Endothelial cell of umbilical vein (primary cell): ENCODE measurements around the gene IFI27L2. TPM values are rescaled to one million over a fixed set of nuclear protein-coding genes. Genes with fewer than 3 reads are reported as not detected.

Experiments used
- BruUV-seq: library from RNA; stranded (reverse); fragments of 400-500 nt; replicated peaks from 2 replicates; lab custom pipeline; 2021; lab: Mats Ljungman, UMichigan
- CTCF ChIA-PET: fragments of 300-600, 350-600 bp; sonication (Branson Sonifier 250); formaldehyde crosslinking; loops from one replicate; lab custom pipeline; 2021; ENCODE audit warnings: antibody characterized with exemption, inconsistent platforms; lab: Charles Lee
- POLR2A ChIA-PET: fragments of 300-600, 350-600 bp; sonication (Branson Sonifier 250); formaldehyde crosslinking; loops from one replicate; lab custom pipeline; 2021; ENCODE audit warnings: antibody characterized with exemption, inconsistent platforms; lab: Charles Lee
- DNase-seq: peaks from one replicate; pipeline ENCODE4 v3.0.0-alpha.2; 2011; ENCODE audit warnings: low read depth, low spot score
- FAIRE-seq: peaks from 2 replicates; lab custom pipeline; 2011; peaks lifted over from hg19 to GRCh38; lab: Jason Lieb, UNC
- H2AFZ ChIP-seq: 2 replicates; pipeline ENCODE4 v1.6.0; 2012; ENCODE audit warnings: low read depth, low read length, control low read depth, inconsistent platforms
- H3K27ac ChIP-seq: 2 replicates; pipeline ENCODE4 v1.5.1; 2011; ENCODE audit warnings: low read depth, mild to moderate bottlenecking, control low read depth, low read length, moderate library complexity; ENCODE audit not compliant: insufficient read depth
- H3K27me3 ChIP-seq, 2 experiments: 2 replicates each; pipeline versions ENCODE4 v1.6.0 to v1.6.1; 2011; ENCODE audit warnings: low read length in 2 of 2, mixed read lengths in 1 of 2; ENCODE audit not compliant: control insufficient read depth in 2 of 2, insufficient read depth in 2 of 2
- H3K36me3 ChIP-seq, 2 experiments: 2 replicates in 1 of 2; 3 replicates in 1 of 2; pipeline ENCODE4 v1.5.1; 2011; ENCODE audit warnings: low read length in 2 of 2, mild to moderate bottlenecking in 1 of 2, moderate library complexity in 1 of 2; ENCODE audit not compliant: control insufficient read depth in 2 of 2, insufficient read depth in 2 of 2; ENCODE audit errors: extremely low read depth in 1 of 2
- H3K4me1 ChIP-seq: 3 replicates; pipeline ENCODE4 v1.5.1; 2011; ENCODE audit warnings: mild to moderate bottlenecking, low read length; ENCODE audit not compliant: control insufficient read depth, insufficient read depth; ENCODE audit errors: extremely low read depth
- H3K4me2 ChIP-seq: 2 replicates; pipeline ENCODE4 v1.6.1; 2011; ENCODE audit warnings: low read length, control low read depth, mixed read lengths; ENCODE audit not compliant: insufficient read depth
- H3K4me3 ChIP-seq, 3 experiments: fragments of 200-600 bp in 1 of 3; sonication (generic), shearing (Covaris generic) in 1 of 3; replicated peaks in 1 of 3; 2 replicates each; pipeline ENCODE4 v1.5.1; 2011 to 2016; ENCODE audit warnings: control low read depth in 3 of 3, low read length in 3 of 3, mild to moderate bottlenecking in 2 of 3, inconsistent platforms in 1 of 3, low read depth in 1 of 3, moderate library complexity in 1 of 3; ENCODE audit not compliant: insufficient read depth in 1 of 3
- H3K79me2 ChIP-seq: 2 replicates; pipeline ENCODE4 v1.6.0; 2012; ENCODE audit warnings: low read length, inconsistent platforms; ENCODE audit not compliant: control insufficient read depth, insufficient read depth
- H3K9ac ChIP-seq: replicated peaks from 2 replicates; pipeline ENCODE3; 2011; ENCODE audit warnings: low read length, control low read depth; ENCODE audit not compliant: insufficient read depth; ENCODE audit errors: extremely low read depth
- H3K9me1 ChIP-seq: replicated peaks from 3 replicates; pipeline ENCODE4 v1.6.0; 2011; ENCODE audit warnings: mild to moderate bottlenecking, low read length; ENCODE audit not compliant: control insufficient read depth, insufficient read depth; ENCODE audit errors: extremely low read depth
- H3K9me3 ChIP-seq: replicated peaks from 2 replicates; pipeline ENCODE4 v1.5.1; 2012; ENCODE audit warnings: low read length, inconsistent platforms; ENCODE audit not compliant: control insufficient read depth, insufficient read depth
- H4K20me1 ChIP-seq: replicated peaks from 2 replicates; pipeline ENCODE3; 2011; ENCODE audit warnings: mild to moderate bottlenecking, low read length; ENCODE audit not compliant: control insufficient read depth, insufficient read depth; ENCODE audit errors: extremely low read depth
- EZH2 ChIP-seq: IDR thresholded peaks from 2 replicates; pipeline ENCODE4 v1.6.1; 2012; ENCODE audit warnings: borderline replicate concordance, low read depth, mild to moderate bottlenecking, moderate library complexity, low read length, inconsistent platforms; ENCODE audit not compliant: severe bottlenecking
- FOS ChIP-seq: IDR thresholded peaks from 2 replicates; pipeline ENCODE4 v1.6.1; 2011; ENCODE audit warnings: mild to moderate bottlenecking, low read length, moderate library complexity, borderline replicate concordance; ENCODE audit not compliant: insufficient read depth
- GATA2 ChIP-seq: IDR thresholded peaks from 2 replicates; pipeline ENCODE4 v1.7.0; 2011; ENCODE audit warnings: low read depth, mild to moderate bottlenecking, moderate library complexity, mixed read lengths, low read length; ENCODE audit not compliant: insufficient read length, insufficient read depth
- JUN ChIP-seq: IDR thresholded peaks from 2 replicates; pipeline ENCODE4 v1.6.1; 2011; ENCODE audit warnings: borderline replicate concordance, low read depth; ENCODE audit not compliant: insufficient read length, insufficient read depth
- MYC ChIP-seq: IDR thresholded peaks from one replicate; pipeline ENCODE4 v1.6.1; 2011; ENCODE audit warnings: mild to moderate bottlenecking, low read depth, low read length
- POLR2A ChIP-seq: IDR thresholded peaks from 2 replicates; pipeline ENCODE4 v1.6.1; 2012; ENCODE audit warnings: low read depth, mild to moderate bottlenecking, control low read depth, low read length
- POLR2AphosphoS5 ChIP-seq: IDR thresholded peaks from 2 replicates; pipeline ENCODE4 v1.6.1; 2012; ENCODE audit warnings: low read depth, mild to moderate bottlenecking, control low read depth, low read length, moderate library complexity; ENCODE audit not compliant: insufficient read depth
- dilution Hi-C: fragments of 300-500 bp; cut with MboI; formaldehyde crosslinking; loops from one replicate; pipeline ENCODE4 v1.15.0; 2019; ENCODE audit warnings: low sequenced_read_pairs; ENCODE audit not compliant: extremely low pct_ligation_motif_present
- intact Hi-C: fragments of 100-400 bp; cut with micrococcal nuclease; formaldehyde crosslinking; loops from one replicate; pipeline ENCODE4 v1.10.0; 2022
- polyA plus RNA-seq, 4 experiments: library from polyadenylated mRNA; depleted of rRNA in 3 of 4; stranded (reverse) in 3 of 4; unstranded in 1 of 4; fragments of >200 nt; gene quantifications; 2 replicates each; pipeline versions ENCODE4 v1.2.1 to v1.2.3, GENCODE V29; 2011 to 2012; ENCODE audit warnings: missing spikeins in 1 of 4
- total RNA-seq: library from RNA; stranded (reverse); gene quantifications from 2 replicates; pipeline ENCODE4 v1.2.3, GENCODE V29; 2021
- TF ChIP-seq, protein P1 (sequence below), 2 donors: IDR thresholded peaks; 1 replicate in 1 of 2; 2 replicates in 1 of 2; pipeline ENCODE4 v1.5.1; 2011; ENCODE audit warnings: low read length in 2 of 2, mild to moderate bottlenecking in 2 of 2, moderate library complexity in 2 of 2, control low read depth in 1 of 2, inconsistent platforms in 1 of 2, low read depth in 1 of 2; ENCODE audit not compliant: insufficient read depth in 1 of 2; ENCODE audit errors: extremely low read depth in 1 of 2
- TF ChIP-seq, protein P2 (sequence below): IDR thresholded peaks from 2 replicates; pipeline ENCODE4 v1.6.1; 2011; ENCODE audit not compliant: insufficient read depth, insufficient read length

Gene IFI27L2
- total and polyA plus RNA-seq, 2 donors (not counting 3 experiments of a cell fraction or from before 2014, with no cell fraction given): 28.7 to 82.9 TPM

GRCh38 chr14:94177806-94178205, 48.4 kb upstream of the IFI27L2 start:
- Histone ChIP-seq H2AFZ (no peak overlapping the region), H3K27me3 (peaks cover 33 to 70% of the 10 kb centered on the region in 2 experiments), H3K4me3 (no peak overlapping the region), H3K4me1 (peaks cover 3% of the 10 kb centered on the region), H3K9ac (no peak overlapping the region), H3K36me3 (no peaks in the 10 kb centered on the region), H3K4me2 (no peak overlapping the region), H3K9me3 (no peaks in the 10 kb centered on the region), H3K27ac (no peak overlapping the region), H3K9me1 (no peaks in the 10 kb centered on the region), H4K20me1 (no peaks in the 10 kb centered on the region), H3K79me2 (no peaks in the 10 kb centered on the region)
- CTCF ChIA-PET: interaction anchor here (1.0 kb wide), 1 partner anchor 238 kb away, joined by 3 read pairs; no protein-coding TSS in a partner anchor
- POLR2A ChIA-PET: no interaction called here
- intact Hi-C loops (no loop called here), dilution Hi-C loops (no loop called here)
- no peak for DNase-seq
- TF ChIP-seq, protein P1, sequence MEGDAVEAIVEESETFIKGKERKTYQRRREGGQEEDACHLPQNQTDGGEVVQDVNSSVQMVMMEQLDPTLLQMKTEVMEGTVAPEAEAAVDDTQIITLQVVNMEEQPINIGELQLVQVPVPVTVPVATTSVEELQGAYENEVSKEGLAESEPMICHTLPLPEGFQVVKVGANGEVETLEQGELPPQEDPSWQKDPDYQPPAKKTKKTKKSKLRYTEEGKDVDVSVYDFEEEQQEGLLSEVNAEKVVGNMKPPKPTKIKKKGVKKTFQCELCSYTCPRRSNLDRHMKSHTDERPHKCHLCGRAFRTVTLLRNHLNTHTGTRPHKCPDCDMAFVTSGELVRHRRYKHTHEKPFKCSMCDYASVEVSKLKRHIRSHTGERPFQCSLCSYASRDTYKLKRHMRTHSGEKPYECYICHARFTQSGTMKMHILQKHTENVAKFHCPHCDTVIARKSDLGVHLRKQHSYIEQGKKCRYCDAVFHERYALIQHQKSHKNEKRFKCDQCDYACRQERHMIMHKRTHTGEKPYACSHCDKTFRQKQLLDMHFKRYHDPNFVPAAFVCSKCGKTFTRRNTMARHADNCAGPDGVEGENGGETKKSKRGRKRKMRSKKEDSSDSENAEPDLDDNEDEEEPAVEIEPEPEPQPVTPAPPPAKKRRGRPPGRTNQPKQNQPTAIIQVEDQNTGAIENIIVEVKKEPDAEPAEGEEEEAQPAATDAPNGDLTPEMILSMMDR (IDR thresholded peaks at IDR 0.05; ENCODE audit: extremely low read depth in 1 of 2, insufficient read depth in 1 of 2, low read depth in 1 of 2, low read length in 2 of 2): no peak
- TF ChIP-seq FOS (no peak), JUN (no peak), POLR2A (no peak), EZH2 (no peak), MYC (no peak), GATA2 (no peak), POLR2AphosphoS5 (no peak)
- TF ChIP-seq, protein P2, sequence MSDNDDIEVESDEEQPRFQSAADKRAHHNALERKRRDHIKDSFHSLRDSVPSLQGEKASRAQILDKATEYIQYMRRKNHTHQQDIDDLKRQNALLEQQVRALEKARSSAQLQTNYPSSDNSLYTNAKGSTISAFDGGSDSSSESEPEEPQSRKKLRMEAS: no peak
- BruUV-seq: no TSS peak
- no peak for FAIRE-seq
